Non-pigmented ciliary epithelial cell (primary cell): ENCODE measurements around the gene EEF1AKMT1.

Experiments used
- DNase-seq: peaks from one replicate; pipeline ENCODE4 v3.0.0-alpha.2; 2010; ENCODE audit warnings: low read depth

The EEF1AKMT1 gene

DNA sequence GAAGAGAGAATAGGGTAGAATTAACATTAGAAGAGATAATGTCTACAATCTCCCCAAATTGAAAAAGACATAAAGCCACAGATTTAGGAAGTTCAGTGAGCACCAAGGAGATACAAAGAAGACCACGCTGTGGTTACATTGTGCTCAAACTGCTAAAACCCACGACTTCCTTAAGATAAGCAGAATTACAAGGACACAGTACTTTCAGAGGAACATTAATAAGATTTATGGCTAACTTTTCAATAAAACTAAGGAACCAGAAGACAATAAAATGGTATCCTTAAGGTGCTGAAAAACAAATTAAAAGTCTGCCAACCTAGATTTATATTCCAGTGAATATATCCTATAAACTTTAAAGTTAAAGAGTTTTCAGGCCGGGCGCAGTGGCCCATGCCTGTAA lies 77.7 kb downstream of the EEF1AKMT1 start:
- no peak for DNase-seq

DNA sequence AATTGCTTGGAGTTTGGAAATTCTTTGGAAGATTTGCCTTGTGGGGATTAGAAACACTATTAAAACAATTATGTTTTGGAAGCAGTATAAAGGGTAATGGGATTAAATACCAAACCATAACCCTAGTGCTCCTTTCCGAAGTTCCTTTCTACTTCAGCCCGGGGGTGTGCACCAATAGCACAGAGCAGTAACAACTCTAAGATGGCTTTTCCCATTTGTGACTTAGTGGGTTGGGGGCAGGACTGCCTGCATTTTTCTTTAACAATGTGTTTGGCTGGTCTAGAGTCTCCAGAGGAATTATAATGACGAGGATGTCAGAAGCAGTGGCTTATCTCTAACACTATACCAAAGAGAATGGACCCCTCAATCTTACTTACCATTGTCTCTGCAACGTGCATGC lies 82.1 kb downstream of the EEF1AKMT1 start:
- no peak for DNase-seq

DNA sequence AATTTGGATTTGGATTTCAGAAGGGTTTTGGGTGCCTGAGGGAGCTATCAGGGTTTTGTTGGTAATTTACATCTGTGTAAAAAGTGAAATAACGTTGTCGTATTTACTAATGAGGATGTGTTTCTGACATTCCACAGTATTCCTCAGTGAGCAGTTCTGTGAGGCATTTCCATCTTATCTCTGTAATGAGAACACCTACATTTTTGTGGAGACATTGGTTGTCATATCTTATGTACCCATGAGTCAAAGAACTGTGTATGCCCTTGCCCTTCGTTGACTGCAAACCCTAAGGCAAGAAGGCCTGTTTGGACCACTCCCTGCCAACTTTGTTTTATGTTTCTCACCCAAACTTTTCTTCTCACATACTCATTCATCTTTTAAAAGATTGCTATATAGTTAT lies 84.5 kb downstream of the EEF1AKMT1 start:
- no peak for DNase-seq

DNA sequence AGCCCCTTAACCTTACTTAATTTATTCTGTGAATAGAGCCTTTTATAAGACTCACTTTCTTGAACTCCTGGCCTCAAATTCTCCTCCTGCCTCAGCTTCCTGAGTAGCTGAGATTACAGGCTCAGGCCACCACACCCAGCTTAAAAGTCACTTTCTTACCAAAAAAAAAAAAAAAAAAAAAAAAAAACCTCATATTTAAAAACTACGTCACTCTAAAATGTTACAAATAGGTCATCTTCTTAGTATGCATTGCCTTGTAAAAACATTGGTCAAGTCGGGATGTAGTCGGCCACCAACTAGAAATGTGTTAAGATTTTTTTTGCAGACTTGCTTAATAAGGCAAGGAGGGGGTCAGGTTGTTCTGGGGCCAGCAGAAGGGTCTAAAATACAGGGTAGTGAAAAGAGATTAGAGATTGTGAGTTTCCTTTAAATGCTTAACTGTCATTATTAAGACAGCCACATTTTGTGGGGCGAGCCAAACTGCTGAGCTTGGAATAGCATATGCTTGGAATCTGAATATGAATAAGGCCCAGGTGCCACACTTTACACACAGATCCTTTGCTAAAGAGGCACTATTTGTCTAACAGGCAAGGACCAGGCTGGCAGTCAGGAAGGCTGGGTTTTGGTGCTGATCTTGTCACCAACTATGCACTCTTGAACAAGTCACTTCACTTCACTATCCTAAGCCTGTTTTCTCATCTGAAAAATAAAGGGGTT lies 86.7 kb downstream of the EEF1AKMT1 start:
- DNase-seq, result no peak

DNA sequence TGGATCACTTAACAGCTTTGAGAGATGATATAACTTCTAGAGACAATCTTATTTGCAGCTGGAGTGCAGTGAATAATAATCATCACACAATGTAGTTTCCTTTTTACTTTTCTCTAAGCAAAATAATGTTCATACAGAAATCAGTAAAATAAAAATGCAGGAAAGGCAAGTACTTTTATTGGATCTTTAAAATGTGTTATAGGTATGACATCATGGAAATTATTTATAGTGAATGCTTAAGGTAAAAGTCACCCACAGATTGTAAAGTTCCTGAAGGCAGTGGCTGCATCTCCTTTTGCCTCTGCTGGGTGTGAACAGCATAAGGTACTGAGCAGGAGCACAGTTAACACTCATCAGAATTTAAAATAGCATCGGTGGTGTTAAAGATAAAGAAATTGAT lies 87.6 kb downstream of the EEF1AKMT1 start:
- DNase-seq, result no peak

DNA sequence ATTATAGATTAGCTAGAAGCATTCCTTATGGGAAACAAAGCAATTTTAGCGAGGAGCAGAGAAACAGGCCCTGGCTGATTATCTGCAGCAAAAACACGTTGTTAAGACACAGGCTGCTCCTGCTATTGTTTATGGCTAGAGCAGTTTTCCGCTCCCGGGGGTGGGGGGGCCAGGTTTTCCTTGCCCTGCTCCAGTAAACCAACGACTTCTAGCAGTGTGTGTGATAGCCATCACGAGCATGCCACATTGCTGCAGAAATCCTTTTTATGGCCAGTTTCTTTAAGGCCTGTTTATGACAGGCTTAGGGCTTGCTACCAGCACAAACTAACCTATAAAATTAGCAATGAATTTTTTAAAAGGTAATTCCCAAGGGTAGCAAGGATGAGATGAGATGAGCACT lies 88.7 kb downstream of the EEF1AKMT1 start:
- DNase-seq, result no peak

DNA sequence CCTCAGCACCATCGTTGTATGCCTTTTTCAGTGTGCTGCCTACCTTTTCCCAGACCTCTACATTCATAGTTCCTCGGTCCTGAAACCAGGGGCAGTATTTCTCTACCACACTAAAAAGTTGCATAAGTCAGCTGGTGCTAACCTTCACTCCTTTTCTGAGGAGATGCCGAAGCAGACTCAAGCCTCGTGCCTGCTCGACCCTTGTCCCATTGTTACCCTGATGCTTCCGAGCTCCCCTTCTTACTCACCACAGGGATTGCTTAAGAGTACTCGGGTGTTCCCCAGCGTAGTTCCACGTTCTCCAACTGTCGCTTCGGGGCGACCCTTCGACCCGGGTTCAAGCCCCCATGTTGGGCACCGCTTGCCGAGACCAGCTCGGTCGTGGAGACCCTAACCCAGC lies 89.2 kb downstream of the EEF1AKMT1 start:
- no peak for DNase-seq

GRCh38 chr13:20684041-20684440 lies 89.7 kb downstream of the EEF1AKMT1 start:
- no peak for DNase-seq

DNA sequence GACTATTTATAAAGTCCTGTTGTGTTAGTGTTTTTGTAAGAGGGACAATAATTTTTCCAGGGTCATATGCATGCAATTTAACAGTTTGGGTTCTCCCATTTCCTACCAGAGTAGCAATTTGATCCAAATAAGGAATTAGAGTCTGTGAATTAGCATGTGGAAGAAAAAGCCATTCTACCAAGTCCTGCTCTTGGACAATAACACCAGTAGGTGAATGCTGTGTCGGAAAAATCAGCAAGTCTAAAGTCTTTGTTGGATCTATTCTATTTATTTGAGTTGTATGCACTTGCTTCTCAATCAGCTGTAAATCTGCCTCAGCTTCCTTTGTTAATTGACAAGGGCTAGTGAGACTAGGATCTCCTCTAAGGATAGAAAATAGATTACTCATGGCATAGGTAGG lies 91.7 kb downstream of the EEF1AKMT1 start:
- no peak for DNase-seq

DNA sequence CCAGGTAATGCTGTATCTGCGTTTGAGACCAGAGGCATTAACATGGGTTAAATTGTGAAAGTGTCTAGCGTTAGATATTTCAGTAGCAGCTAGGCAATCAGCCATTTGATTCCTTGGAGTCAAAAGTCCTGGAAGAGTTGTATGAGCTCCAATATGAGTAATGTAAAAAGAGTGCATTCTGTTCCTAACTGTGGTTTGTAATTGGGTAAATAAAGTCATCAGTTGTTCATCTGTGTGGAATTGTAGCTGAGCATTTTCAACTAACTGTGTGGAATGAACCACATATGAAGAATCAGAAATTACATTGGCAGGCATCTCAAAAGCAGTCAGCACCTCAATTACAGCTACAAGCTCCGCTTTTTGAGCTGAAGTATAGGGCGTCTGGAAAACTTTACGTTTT lies 92.3 kb downstream of the EEF1AKMT1 start:
- peak; percentile 55 for DNase-seq

GRCh38 chr13:20680416-20681080 lies 93.2 kb downstream of the EEF1AKMT1 start:
- no peak for DNase-seq

- no peak for DNase-seq
Measured at GRCh38 chr13:20679879-20680278, 93.9 kb downstream of the EEF1AKMT1 start.
